CD4-positive, alpha-beta T cell treated with Interleukin-21 for 1 hour (primary cell): Measurements from ENCODE around the gene YOD1.
"Not testable (repeated sequence)": the region's sequence is repeated elsewhere in the genome, so short reads cannot be mapped to it uniquely, and the experiment has no call there.

Experiments
- DNase-seq: peaks from one replicate; pipeline ENCODE4 v3.0.0-alpha.2; 2020

Gene YOD1

DNA sequence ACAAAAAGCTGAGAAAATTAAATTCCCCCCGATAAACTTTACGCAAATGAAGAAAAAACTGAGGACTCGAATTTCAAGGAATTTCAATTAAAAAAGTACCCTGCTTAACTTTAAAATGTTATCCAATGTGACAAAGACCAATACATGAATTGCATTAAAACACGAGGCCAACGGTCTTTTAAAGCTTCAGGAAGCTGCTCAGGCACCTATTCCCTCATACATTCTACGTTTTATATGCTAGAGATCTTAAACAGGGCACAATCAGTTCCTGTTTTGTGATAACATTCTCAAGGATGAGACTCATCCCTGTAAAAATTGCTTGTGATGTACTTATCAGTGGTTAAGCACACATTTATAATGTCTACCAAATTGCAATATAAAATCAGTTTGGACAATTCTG lies 3.0 kb downstream of the YOD1 start:
- DNase-seq = no peak

DNA sequence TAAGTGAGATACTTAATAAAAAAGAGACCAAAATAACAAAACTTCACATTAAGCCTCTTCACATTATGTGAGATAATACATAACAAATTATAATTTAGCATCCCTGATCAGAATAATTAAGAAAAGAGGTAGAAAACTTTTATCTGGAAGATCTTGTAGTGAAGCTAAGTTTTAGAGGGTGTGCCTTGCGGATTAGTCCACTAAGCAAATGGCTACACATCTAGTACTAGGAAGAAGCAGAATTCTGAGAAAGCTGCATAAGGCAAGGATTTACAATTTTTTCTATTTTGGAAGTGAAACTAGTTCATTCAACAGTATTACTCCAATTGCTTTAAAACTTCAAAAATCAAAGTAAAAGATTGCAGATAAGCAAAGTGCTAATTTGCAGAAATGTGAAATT lies 3.5 kb downstream of the YOD1 start:
- DNase-seq = no peak

DNA sequence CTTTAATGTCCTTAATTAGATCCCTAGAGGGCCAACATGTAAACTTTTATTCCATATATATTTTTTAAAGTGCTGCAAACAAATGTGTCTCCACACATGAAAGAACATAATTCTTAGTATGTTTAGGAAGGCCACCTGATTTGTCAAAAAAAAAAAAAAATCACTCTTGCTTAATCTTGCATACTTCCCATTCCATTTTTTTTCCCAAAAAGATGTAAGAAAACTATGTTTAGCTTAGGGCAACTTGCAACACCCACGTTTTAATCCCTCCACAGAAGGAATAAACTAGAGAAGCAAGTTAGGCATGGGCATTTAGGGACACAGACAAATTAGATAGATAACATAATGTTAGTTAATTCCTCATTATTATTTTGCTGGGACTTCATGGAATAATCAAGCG lies 5.6 kb downstream of the YOD1 start:
- DNase-seq = no peak

DNA sequence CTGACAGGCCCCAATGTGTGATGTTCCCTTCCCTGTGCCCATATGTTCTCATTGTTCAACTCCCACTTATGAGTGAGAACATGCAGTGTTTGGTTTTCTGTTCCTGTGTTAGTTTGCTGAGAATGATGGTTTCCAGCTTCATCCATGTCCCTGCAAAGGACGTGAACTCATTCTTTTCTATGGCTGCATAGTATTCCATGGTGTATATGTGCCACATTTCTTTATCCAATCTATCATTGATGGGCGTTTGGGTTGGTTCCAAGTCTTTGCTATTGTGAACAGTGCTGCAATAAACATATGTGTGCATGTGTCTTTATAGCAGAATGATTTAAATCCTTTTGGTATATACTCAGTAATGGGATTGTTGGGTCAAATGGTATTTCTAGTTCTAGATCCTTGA lies 9.6 kb downstream of the YOD1 start:
- not testable (repeated sequence) for DNase-seq

GRCh38 chr1:207040181-207040533 lies 10.9 kb downstream of the YOD1 start:
- DNase-seq = no peak

DNA sequence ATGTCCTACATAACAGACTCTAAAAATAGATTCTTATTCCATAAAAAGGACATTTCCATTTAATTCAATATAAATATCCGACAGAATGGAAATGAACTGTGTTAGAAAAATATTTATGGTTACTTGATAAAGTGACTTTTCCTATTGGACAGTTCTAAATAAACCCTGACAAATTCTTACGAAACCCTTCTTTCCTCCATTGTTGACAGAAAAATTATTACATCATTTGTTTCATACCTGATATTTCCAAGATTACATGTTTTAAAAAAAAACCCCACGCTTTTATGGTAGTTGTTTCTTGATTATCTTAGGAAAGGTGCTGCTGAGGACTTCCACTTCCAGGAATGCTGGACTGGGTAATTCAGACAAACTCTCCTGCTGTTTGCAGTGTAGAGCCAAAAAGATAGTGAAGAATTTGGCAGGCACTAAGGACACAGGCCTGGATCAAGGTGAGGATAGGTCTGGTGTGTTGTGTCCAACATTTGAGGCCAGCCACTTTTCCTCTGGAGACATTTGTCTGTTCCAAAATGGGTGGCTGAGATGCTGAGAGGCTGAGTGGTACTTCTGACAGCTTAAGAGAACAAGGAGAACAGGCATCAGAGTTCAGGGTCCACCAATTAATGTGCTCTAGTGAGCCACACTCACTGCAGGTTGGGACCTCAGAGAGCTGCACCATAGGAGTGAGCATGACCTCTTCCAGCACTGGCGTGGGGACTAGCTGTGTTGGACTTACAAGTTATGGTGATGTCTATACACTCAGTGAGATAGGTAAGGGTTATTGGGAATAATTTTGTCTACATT lies 11.4 kb downstream of the YOD1 start:
- no peak for DNase-seq

DNA sequence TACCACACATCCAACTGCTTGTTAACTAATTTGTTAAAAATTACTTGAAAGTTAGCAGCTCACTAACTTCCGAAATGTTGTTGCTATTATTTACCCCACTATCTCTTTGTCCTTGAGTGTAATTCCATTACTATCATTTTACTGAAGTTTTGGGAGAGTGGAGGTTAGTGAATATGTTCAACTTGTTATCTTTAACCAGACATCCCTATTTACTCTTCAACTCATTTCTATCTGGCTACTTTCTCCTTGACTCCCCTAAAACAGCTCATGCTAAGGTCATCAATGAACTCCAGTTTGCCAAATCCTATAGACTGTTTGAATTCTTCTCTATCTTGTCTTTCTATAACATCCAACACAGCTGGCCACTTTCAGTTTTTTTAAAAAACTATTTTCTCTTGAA lies 14.1 kb downstream of the YOD1 start:
- DNase-seq = no peak

- DNase-seq = no peak
These were observed 15.0 kb downstream of the YOD1 start for GRCh38 chr1:207035877-207036551.

GRCh38 chr1:207034998-207035397 lies 16.0 kb downstream of the YOD1 start:
- DNase-seq = no peak

DNA sequence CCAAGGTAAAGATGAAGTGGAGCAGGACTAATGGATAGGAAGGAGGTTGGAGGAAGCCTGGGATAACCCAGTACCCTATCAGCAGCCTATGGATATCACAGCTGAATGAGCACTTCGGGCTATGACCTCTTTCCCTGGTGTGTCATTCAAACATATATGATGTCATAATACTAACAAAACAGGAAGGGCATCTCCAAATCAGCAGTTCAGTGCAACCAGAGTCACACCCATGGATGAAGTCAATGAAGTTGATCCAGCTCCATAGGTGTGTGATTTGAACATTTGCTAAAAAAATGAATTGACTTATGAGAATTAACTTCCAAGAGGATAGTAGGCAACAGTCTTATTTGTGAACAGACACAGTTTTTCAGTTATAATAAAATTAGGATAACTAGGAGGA lies 16.8 kb downstream of the YOD1 start:
- no peak for DNase-seq

GRCh38 chr1:207033302-207033701 lies 17.7 kb downstream of the YOD1 start:
- no peak for DNase-seq

- no peak for DNase-seq
These were observed 18.4 kb downstream of the YOD1 start, which contains the start of gene C1orf116 for GRCh38 chr1:207032528-207033017. Gene C1orf116, minus strand, starts transcription at chr1:207032756. Its CDS starts 5,158 bp downstream, at chr1:207027598.

DNA sequence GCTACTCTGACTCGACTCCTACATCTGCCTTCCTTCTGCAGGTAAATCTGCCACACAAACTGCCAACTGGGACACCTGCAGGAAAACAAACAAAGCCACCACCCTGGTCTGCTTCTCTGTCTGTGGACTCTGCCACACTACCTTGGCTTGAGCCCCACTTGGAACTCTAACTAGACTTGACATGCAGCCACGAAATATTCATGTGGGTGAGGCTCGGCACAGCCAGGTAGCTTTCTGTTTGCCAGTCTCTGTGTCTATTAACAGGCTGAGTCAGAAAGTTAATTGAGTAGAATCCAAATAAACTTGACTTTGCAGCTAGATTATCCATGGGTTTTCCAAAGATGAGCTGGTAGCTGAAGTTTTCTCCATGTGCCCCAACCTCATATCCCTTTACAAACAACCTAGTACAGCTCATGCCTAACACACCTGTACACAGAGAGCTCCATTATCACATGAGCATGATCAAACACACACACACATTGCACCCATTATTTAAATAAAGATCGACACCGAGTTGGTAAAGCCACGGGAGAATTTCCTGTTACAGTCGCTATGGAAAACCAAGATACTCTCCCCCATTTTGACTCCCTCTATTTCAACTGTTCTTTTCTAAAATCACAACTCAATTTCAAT lies 19.3 kb downstream of the YOD1 start:
- no peak for DNase-seq

GRCh38 chr1:207031016-207031415 lies 20.0 kb downstream of the YOD1 start:
- DNase-seq = no peak

- no peak for DNase-seq
These were observed 20.4 kb downstream of the YOD1 start for GRCh38 chr1:207030522-207031009.

- no peak for DNase-seq
These were observed 21.1 kb downstream of the YOD1 start for GRCh38 chr1:207029701-207030521.

- no peak for DNase-seq
These were observed 21.9 kb downstream of the YOD1 start for GRCh38 chr1:207028884-207029650.

DNA sequence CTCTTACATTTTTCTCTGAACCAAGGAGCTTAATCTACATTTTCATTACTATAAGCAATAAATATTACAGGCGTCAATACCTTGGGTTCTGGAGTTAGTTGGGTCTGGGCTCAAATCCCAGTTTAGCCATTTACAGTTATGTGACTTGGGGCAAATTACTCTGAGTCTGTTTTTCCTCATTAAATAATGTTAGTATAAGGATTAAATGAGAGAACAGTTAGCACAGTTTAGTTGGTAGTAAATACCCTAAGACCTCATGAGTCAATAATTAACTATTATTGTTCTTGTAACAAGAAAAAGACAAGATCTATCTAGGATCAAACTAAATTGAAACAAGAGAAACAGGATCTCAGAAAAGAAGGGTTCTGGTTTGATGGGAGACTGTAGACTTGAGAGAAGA lies 23.1 kb downstream of the YOD1 start:
- no peak for DNase-seq

GRCh38 chr1:207027206-207027777 lies 23.7 kb downstream of the YOD1 start:
- DNase-seq = no peak

GRCh38 chr1:207026104-207026534 lies 24.9 kb downstream of the YOD1 start:
- DNase-seq = no peak

DNA sequence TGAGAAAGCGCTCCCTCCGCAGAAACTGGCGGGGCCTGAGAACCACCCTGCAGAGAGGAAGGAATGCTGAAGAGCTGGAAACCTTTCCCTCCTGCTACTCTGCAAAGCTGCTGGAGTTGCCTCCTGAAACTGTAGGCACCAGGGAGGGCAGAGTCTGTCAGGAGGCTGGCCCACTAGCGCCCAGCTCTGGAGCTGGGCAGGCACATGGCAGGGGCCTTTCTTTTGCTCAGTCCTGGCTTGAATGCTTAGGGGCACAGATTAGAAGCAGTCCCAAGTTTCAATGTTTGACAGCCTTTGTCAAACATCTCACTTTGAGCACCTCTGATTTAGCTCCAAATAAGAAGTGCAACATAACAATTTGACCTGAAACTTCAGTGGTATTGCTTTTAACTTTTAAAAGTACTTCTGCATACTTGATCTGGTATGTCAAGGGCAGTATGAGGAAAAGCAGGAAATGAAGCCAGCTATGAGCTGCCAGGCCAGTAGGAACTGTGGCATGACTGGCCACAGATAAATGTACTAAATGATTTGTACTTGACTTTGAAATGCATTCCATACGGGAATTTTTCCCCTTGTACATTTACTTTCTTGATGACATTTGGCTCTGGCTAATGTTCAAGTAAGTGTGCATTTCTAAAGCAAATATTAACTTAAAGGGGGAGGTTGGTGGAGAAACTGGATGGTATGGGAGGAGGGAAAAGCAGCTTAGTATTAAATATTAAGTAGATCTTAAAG lies 25.7 kb downstream of the YOD1 start:
- DNase-seq = no peak
